ENCODE results near the gene LPIN2.
"Not testable (repeated sequence)": the region's sequence is repeated elsewhere in the genome, so short reads cannot be mapped to it uniquely, and the experiment has no call there.

Gene LPIN2

DNA sequence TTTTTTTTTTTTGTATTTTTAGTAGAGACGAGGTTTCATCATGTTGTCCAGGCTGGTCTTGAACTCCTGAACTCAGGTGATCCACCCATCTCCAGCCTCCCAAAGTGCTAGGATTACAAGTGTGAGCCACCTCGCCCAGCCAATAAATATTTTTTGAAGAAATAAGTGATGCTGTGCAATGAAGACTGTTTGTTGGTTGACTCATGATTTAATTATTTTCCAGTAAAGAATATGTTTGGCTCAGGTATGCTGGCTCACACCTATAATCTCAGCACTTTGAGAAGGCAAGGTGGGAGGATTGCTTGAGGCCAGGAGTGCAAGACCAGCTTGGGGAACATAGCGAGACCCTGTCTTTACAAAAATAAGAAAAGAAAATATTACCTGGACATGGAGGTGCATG lies 41.8 kb upstream of the LPIN2 start:
- Histone ChIP-seq H3K9ac (ENCODE audit: low read depth, low read length) (no peak overlapping the region), H3K27me3 (ENCODE audit: control insufficient read depth, insufficient read depth, low read length) (no peaks in the 10 kb centered on the region), H3K9me3 (ENCODE audit: control insufficient read depth, insufficient read depth, low read length) (no peaks in the 10 kb centered on the region), H3K4me3 (ENCODE audit: low read depth, low read length) (no peak overlapping the region), H3K27ac (ENCODE audit: low read depth, low read length) (no peak overlapping the region), H3K4me1 (ENCODE audit: control insufficient read depth, insufficient read depth, low read length) (peaks cover 8% of the 10 kb centered on the region), H3K36me3 (ENCODE audit: control insufficient read depth, insufficient read depth, low read length) (no peaks in the 10 kb centered on the region)

GRCh38 chr18:3054214-3054613 lies 41.3 kb upstream of the LPIN2 start:
- Histone ChIP-seq H3K4me3 (ENCODE audit: low read depth, low read length) (no peak overlapping the region), H3K9ac (ENCODE audit: low read depth, low read length) (no peak overlapping the region), H3K27me3 (ENCODE audit: control insufficient read depth, insufficient read depth, low read length) (no peaks in the 10 kb centered on the region), H3K9me3 (ENCODE audit: control insufficient read depth, insufficient read depth, low read length) (no peaks in the 10 kb centered on the region), H3K27ac (ENCODE audit: low read depth, low read length) (no peak overlapping the region), H3K36me3 (ENCODE audit: control insufficient read depth, insufficient read depth, low read length) (no peaks in the 10 kb centered on the region), H3K4me1 (ENCODE audit: control insufficient read depth, insufficient read depth, low read length) (peaks cover 8% of the 10 kb centered on the region)

DNA sequence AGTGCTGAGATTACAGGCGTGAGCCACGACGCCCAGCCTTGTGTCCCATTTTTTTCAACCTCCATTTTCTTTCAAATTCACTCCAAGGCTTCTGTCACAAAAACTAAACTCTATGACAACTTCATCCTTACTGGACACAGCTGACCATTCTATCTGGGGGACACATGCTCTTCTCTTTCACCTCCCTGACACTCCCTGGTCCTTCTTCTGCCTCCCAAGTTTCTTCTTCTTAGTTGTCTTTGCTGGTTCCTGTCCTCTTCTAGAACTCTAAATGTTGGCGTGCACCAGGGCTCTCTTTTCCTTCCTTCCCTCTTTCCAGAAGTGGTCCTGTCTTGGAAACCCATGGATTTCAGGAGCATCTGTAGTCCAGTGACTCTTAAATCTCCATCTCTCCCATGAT lies 40.1 kb upstream of the LPIN2 start:
- Histone ChIP-seq H3K9me3 (ENCODE audit: control insufficient read depth, insufficient read depth, low read length) (no peaks in the 10 kb centered on the region), H3K4me1 (ENCODE audit: control insufficient read depth, insufficient read depth, low read length) (peaks cover 8% of the 10 kb centered on the region; the same call in 1 of the 2 replicates), H3K27ac (ENCODE audit: low read depth, low read length) (no peak overlapping the region), H3K36me3 (ENCODE audit: control insufficient read depth, insufficient read depth, low read length) (no peaks in the 10 kb centered on the region), H3K4me3 (ENCODE audit: low read depth, low read length) (no peak overlapping the region), H3K9ac (ENCODE audit: low read depth, low read length) (no peak overlapping the region), H3K27me3 (ENCODE audit: control insufficient read depth, insufficient read depth, low read length) (no peaks in the 10 kb centered on the region)

DNA sequence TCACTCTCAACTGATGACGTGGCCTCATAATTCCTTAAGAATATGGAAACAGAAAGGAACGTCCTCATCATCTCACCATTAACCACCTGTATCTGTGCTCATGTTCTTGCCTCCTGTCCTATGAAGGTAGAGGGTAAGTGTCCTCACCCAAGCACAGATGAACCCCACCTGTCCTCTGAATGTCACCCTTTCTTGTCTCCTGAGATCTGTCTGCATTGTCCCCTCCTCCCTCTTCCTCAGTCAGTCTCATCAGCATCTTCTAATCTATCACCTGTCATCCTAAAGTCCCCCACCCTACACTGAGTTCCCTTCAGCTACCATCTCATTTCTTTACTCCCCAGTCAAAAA lies 39.4 kb upstream of the LPIN2 start:
- Histone ChIP-seq H3K4me3 (ENCODE audit: low read depth, low read length) (no peak overlapping the region), H3K9me3 (ENCODE audit: control insufficient read depth, insufficient read depth, low read length) (no peaks in the 10 kb centered on the region), H3K27me3 (ENCODE audit: control insufficient read depth, insufficient read depth, low read length) (no peaks in the 10 kb centered on the region), H3K4me1 (ENCODE audit: control insufficient read depth, insufficient read depth, low read length) (peaks cover 8% of the 10 kb centered on the region; the same call in 1 of the 2 replicates), H3K27ac (ENCODE audit: low read depth, low read length) (no peak overlapping the region), H3K9ac (ENCODE audit: low read depth, low read length) (no peak overlapping the region), H3K36me3 (ENCODE audit: control insufficient read depth, insufficient read depth, low read length) (no peaks in the 10 kb centered on the region)

DNA sequence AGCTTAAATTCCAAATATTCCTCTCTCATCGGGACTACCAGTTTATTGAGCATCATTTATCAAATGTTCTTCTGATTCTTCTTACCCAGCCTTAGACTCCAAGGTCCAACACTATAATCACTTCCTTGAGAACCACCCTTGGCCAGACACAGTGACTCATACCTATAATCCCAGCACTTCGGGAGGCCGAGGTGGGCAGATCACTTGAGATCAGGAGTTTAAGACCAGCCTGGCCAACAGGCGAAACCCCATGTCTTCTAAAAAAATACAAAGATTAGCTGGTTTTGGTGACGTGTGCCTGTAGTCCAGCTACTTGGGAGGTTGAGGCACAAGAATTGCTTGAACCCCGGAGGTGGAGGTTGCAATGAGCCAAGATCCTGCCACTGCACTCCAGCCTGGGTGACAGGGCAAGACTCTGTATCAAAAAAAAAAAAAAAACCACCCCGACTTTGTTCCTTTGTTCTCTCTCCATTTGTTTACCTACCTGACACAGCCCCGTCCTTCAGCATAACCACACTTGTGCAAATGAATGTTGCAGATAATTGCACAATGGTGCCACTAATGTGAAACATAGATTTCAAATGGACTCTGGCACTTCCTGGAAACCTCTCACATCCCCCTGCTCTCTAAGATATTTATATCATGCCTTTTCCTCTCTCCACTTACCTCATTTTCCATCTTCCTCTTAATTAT lies 38.9 kb upstream of the LPIN2 start:
- no peaks in the 10 kb centered on the region for H3K27me3 ChIP-seq (ENCODE audit: control insufficient read depth, insufficient read depth, low read length)
- no peak overlapping the region for H3K4me3 ChIP-seq (ENCODE audit: low read depth, low read length)
- no peaks in the 10 kb centered on the region for H3K9me3 ChIP-seq (ENCODE audit: control insufficient read depth, insufficient read depth, low read length)
- no peak overlapping the region for H3K9ac ChIP-seq (ENCODE audit: low read depth, low read length)
- no peaks in the 10 kb centered on the region for H3K36me3 ChIP-seq (ENCODE audit: control insufficient read depth, insufficient read depth, low read length)
- peak overlapping the region; percentile 47 for H3K27ac ChIP-seq (ENCODE audit: low read depth, low read length)
- H3K4me1 ChIP-seq (ENCODE audit: control insufficient read depth, insufficient read depth, low read length), result peaks cover 8% of the 10 kb centered on the region; the same call in 1 of the 2 replicates

- H3K4me3 ChIP-seq (ENCODE audit: low read depth, low read length); H3K4me1 ChIP-seq (ENCODE audit: control insufficient read depth, insufficient read depth, low read length); H3K27me3 ChIP-seq (ENCODE audit: control insufficient read depth, insufficient read depth, low read length); H3K9me3 ChIP-seq (ENCODE audit: control insufficient read depth, insufficient read depth, low read length); H3K36me3 ChIP-seq (ENCODE audit: control insufficient read depth, insufficient read depth, low read length); H3K9ac ChIP-seq (ENCODE audit: low read depth, low read length): not testable (repeated sequence)
- peak overlapping the region; percentile 65 for H3K27ac ChIP-seq (ENCODE audit: low read depth, low read length)
These were observed 37.0 kb upstream of the LPIN2 start for GRCh38 chr18:3049897-3050454.

- no peak overlapping the region for H3K27ac ChIP-seq (ENCODE audit: low read depth, low read length)
- H3K9me3 ChIP-seq (ENCODE audit: control insufficient read depth, insufficient read depth, low read length), result no peaks in the 10 kb centered on the region
- no peak overlapping the region for H3K4me3 ChIP-seq (ENCODE audit: low read depth, low read length)
- peaks cover 8% of the 10 kb centered on the region; the same call in 1 of the 2 replicates for H3K4me1 ChIP-seq (ENCODE audit: control insufficient read depth, insufficient read depth, low read length)
- no peaks in the 10 kb centered on the region for H3K36me3 ChIP-seq (ENCODE audit: control insufficient read depth, insufficient read depth, low read length)
- H3K9ac ChIP-seq (ENCODE audit: low read depth, low read length), result no peak overlapping the region
- no peaks in the 10 kb centered on the region for H3K27me3 ChIP-seq (ENCODE audit: control insufficient read depth, insufficient read depth, low read length)
These were observed 35.9 kb upstream of the LPIN2 start for GRCh38 chr18:3048820-3049349.

DNA sequence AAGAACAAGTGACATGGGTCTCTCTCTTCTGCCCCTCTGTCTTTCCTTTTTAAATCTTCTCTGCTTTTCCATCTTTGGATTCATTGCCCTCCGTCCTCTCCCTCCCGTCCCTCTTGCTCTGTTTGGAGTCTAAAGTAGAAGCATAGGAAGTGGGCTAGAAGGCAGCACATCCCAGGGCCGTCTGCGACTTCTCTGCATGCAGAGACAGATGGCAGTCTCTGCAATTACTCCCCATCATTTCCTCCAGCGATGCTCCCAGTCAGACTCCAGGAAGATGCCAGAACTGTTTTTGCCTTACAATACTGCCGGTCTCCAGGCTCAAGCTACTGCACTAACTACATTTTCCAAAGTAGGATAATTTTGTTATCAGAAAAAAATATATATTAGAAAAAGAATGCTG lies 35.2 kb upstream of the LPIN2 start:
- Histone ChIP-seq H3K4me1 (ENCODE audit: control insufficient read depth, insufficient read depth, low read length) (peaks cover 8% of the 10 kb centered on the region; the same call in 1 of the 2 replicates), H3K9ac (ENCODE audit: low read depth, low read length) (no peak overlapping the region), H3K9me3 (ENCODE audit: control insufficient read depth, insufficient read depth, low read length) (no peaks in the 10 kb centered on the region), H3K27me3 (ENCODE audit: control insufficient read depth, insufficient read depth, low read length) (no peaks in the 10 kb centered on the region), H3K4me3 (ENCODE audit: low read depth, low read length) (no peak overlapping the region), H3K36me3 (ENCODE audit: control insufficient read depth, insufficient read depth, low read length) (no peaks in the 10 kb centered on the region), H3K27ac (ENCODE audit: low read depth, low read length) (no peak overlapping the region)

GRCh38 chr18:3046216-3046808 lies 33.4 kb upstream of the LPIN2 start:
- Histone ChIP-seq H3K9ac (ENCODE audit: low read depth, low read length) (no peak overlapping the region), H3K9me3 (ENCODE audit: control insufficient read depth, insufficient read depth, low read length) (no peaks in the 10 kb centered on the region), H3K36me3 (ENCODE audit: control insufficient read depth, insufficient read depth, low read length) (no peaks in the 10 kb centered on the region), H3K4me1 (ENCODE audit: control insufficient read depth, insufficient read depth, low read length) (peaks cover 9% of the 10 kb centered on the region; the same call in 1 of the 2 replicates), H3K27me3 (ENCODE audit: control insufficient read depth, insufficient read depth, low read length) (no peaks in the 10 kb centered on the region), H3K4me3 (ENCODE audit: low read depth, low read length) (no peak overlapping the region), H3K27ac (ENCODE audit: low read depth, low read length) (no peak overlapping the region)

- Histone ChIP-seq H3K9ac (ENCODE audit: low read depth, low read length) (no peak overlapping the region), H3K27ac (ENCODE audit: low read depth, low read length) (no peak overlapping the region), H3K27me3 (ENCODE audit: control insufficient read depth, insufficient read depth, low read length) (no peaks in the 10 kb centered on the region), H3K9me3 (ENCODE audit: control insufficient read depth, insufficient read depth, low read length) (no peaks in the 10 kb centered on the region), H3K4me1 (ENCODE audit: control insufficient read depth, insufficient read depth, low read length) (peaks cover 6% of the 10 kb centered on the region; the same call in 1 of the 2 replicates), H3K4me3 (ENCODE audit: low read depth, low read length) (no peak overlapping the region), H3K36me3 (ENCODE audit: control insufficient read depth, insufficient read depth, low read length) (no peaks in the 10 kb centered on the region)
These were observed 32.2 kb upstream of the LPIN2 start for GRCh38 chr18:3044931-3045698.

Data from HUES48 (cell line).